DMS53 treated with DMSO at 0.1 percent for 48 hours (cell line): Measurements from ENCODE around the gene CD58.
"Not testable (repeated sequence)": the region's sequence is repeated elsewhere in the genome, so short reads cannot be mapped to it uniquely, and the experiment has no call there.

Experiments
- DNase-seq: peaks from one replicate; lab custom pipeline; 2025; ENCODE audit not compliant: unreplicated experiment; lab: John Stamatoyannopoulos, UW

Gene CD58, protein sequence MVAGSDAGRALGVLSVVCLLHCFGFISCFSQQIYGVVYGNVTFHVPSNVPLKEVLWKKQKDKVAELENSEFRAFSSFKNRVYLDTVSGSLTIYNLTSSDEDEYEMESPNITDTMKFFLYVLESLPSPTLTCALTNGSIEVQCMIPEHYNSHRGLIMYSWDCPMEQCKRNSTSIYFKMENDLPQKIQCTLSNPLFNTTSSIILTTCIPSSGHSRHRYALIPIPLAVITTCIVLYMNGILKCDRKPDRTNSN

DNA sequence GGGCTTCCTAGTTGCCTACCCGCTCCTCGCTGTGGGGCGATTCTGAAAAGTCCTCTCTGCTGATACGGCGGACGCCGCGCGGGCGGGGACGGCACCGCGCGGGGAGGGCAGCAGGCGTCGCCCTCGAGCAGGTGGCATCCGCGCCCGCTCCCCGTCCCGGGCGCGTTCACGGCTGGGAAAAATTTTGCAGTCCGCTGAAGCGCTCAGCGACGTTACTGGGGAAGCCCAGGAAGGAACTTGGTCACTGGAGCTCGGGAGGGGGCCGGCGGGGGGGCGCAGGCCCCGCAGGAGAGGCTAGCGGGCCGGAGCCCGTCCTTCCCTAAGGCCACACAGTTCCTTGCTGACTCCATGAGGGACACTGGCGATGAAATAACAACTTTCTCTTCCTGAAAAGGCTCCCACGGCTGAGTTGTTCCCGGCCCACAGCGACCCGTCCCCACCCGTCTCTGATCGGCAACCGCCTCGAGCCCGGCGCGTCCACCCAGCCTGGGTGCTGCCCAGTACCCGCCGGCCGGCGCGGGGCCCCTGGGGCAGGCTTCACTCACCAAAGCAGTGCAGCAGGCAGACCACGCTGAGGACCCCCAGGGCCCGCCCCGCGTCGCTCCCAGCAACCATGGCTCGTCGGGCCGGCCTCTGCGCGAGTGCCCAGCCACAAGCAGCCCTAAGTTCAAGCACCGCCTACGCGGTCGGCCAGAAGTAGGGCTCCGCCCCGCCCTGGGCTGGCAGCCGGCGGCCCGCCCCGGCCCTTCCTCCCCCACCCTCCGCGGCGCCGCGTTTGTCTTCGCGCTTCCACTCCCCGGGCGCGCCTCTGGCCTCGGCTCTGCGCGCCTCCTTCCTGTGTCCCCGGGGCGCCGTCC, at the start of gene CD58:
CD58 (minus strand) TSS at position 669 of the 857 bp plus-strand sequence; CDS start at position 615, 54 bp downstream.
- peak; percentile 35 for DNase-seq

DNA sequence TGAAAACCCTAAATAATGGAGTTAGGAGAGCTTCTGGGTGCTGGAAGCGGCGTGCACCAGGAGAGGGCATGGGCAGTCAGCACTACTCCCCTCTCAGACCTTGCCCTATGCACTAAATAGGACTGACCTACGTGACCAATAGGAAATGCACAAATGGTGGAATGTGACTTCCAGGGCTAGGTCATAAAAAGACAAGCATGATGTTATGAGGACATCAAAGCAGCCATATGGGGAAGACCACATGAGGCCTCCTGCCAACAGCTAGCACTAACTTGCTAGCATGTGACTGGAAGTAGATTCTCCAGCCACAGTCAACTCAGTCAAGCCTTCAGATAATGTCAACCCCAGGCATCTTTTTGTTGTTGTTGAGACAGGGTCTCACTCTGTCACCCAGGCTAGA, 49.6 kb upstream of the CD58 start:
- DNase-seq = not testable (repeated sequence)

DNA sequence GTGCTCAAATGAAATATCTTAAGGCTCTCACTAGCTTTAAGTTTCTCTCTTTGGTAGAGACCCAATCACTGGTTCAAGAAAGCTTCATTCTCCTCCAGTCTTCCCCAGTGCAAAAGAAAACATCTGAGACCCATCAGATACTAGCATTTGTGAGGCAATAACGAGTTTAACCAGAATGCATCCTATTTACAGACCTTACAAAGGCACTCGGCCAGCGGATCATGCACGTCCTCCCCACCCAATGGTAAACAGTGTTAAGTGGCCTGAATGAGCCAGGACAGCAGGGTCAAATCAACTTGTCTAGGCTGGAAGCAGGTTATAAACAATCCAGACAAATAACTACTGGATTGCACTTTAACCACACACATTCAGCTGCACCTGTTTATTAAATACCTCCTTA, 48.3 kb upstream of the CD58 start:
- peak; percentile 29 for DNase-seq

DNA sequence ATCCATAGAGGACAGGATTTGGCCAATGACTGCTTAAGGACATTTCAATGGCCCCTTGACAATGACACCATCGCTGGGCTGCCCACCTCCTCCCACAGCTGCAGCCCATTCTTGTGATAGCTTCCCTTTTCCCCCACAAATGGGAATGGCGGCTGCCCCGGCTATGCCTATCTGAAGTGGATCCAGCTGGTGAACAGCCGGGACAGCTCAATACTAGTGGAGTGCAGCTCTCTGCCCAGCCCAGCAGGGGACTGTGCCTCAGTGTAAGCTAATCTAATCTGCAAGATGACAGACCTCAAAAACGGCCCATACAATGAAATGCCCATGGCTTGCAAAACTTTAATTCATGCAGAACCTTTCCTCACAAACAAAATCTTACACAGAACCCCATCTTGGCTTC, 47.0 kb upstream of the CD58 start:
- DNase-seq = not testable (repeated sequence)

DNA sequence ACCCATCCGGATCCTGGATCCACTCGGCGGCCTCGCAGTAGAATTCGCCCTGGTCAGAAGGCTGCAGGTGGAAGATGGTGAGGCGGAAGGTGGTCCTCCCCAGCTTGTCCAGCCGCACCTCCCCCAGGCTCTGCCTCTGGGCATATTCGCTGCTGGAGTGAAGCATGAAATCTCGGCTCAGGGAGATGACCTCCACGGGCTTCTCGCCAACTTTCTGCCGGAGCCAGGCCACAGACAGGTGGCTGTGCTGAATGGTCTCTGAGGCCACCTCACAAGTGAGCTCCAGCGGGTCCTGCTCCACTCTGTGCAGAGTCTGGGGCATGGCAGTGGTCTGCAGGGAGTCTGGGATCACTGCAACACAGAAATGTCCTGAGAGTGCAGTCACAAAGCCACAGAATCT, 43.0 kb upstream of the CD58 start:
- DNase-seq = not testable (repeated sequence)

DNA sequence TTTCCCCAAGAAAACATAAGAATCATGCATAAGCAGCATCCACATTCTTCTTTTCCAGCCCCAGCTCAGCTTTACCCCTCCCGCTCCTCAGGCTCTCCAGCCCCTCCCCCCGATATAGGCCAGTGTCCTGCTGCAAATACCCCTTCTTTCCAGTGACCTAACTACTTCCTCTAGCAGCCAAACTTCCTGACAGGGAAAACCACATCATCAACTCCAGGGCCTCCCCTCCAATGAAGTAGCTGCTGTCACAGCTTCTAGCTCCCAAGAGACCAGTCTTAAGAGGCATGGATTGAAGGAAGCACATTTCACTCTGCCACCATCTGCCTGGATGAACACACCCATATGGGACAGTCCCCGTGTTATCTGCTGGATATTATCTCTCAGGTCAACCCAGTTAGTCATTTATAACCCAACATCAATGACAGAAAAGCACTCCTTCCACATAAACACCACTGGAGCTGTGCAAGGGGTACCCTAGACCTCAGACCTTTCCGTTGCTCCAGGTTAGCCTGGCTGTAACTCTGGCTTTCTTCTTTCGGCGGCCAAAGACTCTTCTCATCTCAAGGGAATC, 39.1 kb upstream of the CD58 start:
- DNase-seq = not testable (repeated sequence)

DNA sequence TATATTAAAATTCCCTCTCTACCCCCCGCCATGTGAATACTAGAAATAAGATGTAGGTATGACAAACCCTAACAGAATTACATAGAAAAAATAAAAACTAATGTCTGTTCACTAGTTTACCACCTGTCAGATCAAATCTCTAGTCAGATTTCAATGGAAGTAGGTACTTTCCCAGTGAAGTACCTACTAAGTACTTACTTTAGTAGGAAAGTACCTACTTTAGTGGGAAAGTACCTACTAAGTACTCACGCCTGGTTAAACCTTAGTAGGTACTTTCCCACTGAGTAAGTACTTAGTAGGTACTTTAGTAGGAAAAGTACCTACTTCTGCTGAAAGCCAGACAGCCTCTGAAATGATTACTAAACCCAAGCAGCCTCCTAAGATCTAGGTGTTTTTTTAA, 38.0 kb upstream of the CD58 start:
- DNase-seq = not testable (repeated sequence)

DNA sequence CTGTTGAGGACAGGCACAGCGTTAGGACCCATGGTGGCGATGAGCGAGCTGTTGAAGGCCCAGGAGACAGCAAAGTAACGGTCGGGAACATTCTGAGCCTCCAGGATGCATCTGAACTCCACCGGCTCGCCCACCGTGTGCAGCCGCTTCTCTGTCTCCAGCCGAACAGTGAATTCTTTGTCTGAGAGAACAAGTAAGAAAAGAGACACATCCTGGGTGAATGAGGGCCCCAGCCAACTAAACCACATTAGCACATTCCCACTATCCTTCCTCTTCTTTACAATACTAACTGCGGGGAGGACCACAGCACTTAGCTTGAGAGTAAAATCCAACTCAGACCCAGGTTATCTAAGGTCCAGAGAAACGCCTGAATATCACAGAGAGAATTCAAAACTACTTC, 37.3 kb upstream of the CD58 start:
- DNase-seq = not testable (repeated sequence)

DNA sequence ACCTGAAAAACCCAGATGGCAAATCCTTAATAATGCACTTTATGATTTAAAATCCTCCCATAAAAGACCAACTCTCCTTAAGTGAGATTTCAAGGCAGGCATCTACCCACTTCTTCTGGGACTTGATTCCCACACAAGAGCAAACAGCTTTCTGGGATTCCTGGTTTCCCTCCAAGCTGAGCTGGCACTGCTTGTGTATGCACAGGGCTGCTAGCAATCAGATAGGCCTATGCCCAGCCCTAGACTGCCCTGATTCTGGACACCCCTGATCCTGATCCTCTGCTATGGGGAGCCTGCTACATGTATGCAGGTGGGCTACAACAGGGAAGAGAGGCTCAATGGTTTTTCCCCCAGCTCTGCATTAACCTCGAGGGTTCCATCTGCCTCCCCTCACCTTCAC, 36.6 kb upstream of the CD58 start:
- DNase-seq = not testable (repeated sequence)

DNA sequence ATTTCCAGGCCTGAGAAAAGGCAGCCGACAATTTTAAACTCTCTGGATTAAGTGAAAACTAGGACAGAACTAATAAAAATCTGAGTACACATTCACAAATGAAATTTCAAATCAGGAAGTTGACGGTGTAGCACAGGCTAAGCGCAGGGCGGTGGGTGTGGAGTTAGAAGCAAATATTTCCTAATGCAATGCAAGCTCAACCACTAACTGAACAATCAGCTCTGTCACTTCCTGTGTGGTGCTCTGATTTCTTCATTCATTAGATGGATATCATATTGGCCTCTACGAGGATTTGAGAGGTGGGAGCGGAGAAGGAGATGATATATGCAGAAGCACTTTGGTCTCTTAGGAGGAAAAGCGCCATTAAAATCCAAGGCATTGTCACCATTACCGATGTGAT, 35.2 kb upstream of the CD58 start:
- DNase-seq = not testable (repeated sequence)

DNA sequence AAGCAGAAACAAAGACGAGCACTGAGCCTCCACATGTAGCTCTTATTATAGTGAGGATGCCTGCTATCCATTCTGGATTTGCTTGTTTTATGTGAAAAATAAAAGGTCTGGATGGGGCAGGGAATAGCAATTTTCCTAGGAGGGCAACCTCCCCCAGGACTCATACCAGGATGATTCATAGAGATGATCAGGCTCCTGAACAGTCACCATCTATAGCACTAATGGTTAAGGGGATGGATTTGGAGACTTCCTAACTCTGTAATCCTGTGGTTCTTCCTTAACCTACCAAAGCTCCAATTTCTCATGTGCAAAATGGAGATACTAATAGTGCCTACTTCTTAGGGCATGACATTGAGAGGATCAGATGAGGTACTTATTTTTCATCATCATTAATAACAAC, 34.5 kb upstream of the CD58 start:
- no peak for DNase-seq

DNA sequence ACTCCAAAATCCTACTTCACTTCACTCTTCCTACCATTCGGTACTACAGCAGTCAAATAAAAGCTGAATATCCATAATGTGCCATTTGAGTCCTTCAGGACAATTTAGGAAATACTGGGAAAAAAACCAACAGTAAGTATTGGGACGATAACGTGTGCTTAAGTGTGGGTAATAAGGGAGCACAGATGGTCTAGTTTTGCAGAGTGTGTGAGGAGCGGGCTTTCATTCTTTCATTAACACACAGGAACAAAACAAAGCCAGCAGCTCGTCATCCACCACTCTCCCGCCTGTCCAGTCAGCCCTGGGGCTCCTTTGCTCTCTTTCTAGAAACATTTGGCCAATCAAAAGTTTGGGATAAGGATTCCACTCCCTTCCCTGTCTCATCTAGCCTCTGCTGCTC, 33.6 kb upstream of the CD58 start:
- not testable (repeated sequence) for DNase-seq

DNA sequence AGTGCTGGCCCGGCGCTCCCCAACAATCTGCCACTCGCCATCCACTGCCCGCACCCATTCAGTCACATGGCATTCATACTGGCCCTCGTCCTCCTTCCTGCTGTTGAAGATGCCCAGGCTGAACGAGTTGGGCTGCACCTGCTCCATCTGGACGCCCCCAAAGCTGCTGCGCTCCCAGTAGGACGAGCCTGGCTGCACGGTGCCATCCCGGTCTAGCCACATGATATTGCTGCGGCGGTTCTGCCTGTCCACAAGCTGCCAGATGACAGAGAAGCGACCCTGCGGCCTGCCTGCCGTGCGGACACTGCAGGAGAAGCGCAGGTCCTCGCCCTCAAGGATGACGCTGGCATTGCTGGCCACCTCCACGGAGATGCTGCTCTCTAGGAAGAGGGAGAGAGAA, 32.8 kb upstream of the CD58 start:
- DNase-seq = not testable (repeated sequence)

DNA sequence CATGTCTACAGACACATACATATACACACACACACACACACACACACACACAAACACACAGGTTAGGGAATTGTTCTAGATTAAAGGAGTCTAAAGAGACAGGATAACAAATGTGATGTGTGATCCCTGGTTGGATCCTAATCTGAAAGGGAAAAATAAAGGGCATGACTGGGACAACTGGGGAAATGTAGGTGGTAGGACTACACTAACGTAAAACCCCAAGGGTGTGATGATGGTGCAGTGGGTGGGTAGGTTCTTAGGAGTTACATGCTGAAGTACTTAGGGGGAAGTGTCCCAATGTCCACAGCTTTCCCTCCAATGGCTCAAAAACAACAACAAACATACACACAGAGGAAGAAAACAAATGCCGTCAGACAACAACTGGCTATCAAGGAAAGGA, 28.5 kb upstream of the CD58 start:
- DNase-seq = not testable (repeated sequence)

DNA sequence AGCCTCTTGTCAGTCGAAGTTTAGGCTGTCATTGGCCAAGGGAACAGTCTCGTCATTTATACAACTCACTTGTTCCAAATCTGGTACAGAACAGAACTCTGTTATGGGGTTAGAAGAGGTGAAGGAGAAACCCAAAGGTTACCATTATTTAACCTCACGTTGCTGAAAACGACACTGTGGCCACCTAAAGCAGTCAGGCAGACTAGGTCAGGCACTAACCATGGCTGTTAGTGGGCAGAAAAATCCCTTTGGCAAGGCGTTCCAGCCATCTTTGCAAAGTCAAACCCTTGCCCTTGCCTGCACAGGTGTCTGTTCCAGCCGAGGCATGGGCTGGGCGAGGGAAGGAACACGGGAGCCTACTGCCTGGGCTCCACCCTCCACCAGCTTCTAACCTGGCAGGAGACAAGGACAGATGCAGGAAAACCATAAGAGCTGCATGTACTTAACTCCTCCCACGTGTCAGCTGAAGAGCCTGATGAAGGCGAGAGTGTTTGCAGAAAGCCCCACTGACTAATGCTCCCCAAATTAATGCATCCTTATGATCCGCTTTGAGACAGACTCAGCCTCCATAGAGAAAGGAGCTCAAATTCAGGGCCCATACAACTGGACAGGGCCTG, 27.7 kb upstream of the CD58 start:
- not testable (repeated sequence) for DNase-seq

DNA sequence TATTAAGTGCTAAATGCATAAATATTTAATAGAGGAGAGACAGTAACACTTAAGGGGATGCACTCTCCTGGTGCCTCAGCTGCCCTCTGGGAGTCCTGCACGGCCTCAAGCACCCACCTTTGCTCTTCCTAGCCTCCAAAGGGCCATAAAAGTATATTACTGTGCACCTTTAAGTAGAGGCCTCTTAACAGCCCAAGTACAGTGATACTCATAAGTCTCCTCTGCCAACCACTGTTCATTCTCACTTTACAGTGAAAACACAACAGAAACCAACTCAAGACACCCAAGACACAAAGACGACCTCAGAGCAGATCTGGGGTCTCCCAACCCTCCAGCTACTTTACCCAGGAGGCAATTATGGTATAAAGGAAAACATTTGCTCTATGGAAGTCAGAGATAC, 26.6 kb upstream of the CD58 start:
- not testable (repeated sequence) for DNase-seq

DNA sequence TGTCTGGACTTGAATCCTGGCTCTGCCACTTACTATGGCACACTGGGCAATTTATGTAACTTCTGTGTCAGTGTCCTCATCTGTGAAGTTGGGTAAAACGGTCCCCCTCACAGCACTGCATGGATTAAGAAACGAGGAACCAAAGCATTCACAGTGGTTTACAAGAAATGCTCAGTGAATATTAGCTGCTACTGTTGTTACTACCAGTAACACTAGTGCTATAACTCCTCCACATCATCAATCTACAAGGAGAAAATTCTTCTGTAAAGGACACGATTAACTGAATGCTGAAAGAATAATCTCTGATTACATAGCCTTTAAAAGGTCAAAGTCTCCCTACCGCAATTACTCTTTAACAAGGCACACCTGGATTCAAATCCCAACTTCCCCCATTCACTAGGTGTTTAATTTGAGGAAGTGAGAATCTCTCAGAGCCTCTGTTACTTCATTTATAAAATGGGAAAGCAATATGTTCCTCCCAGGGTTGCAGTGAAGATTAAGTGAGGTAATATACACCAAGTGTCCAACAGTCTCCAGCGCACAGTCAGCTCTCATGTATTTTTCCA, 26.0 kb upstream of the CD58 start:
- not testable (repeated sequence) for DNase-seq

DNA sequence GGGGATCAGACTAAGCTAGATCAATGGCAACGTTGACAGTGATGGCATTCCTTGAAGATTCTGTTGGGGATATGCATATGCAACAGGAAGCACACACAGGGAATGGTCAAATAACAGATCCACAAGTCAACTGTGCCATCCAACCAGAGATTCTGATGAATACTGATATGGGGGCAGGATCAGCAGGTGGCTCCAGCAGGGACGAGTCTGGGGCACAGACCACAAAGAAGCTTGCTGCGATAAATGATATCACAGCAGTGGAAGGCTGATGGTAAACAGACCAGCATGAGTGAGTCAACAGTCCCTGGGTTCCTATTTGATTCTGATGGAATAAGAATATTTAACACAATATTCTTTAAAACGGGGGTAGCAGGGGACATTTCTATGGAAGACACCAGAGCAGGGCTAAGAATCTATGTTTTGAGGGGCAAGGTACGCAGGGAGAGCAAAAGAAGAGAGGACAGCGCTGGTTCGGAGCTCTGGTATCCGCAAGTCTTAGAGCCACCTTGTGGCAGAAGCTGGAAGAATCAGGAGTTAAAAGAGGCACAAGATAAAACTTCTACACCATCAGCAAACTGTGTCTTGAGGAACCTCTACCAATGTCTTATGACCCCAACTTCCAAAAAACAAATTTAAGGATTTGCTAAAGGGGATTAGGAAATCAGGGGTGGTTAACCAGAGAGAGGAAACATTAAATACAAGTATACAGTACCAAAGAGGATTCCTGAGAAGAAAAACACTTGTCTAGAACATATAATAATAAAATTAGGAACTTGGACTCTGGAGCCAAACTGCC, 25.3 kb upstream of the CD58 start:
- not testable (repeated sequence) for DNase-seq

DNA sequence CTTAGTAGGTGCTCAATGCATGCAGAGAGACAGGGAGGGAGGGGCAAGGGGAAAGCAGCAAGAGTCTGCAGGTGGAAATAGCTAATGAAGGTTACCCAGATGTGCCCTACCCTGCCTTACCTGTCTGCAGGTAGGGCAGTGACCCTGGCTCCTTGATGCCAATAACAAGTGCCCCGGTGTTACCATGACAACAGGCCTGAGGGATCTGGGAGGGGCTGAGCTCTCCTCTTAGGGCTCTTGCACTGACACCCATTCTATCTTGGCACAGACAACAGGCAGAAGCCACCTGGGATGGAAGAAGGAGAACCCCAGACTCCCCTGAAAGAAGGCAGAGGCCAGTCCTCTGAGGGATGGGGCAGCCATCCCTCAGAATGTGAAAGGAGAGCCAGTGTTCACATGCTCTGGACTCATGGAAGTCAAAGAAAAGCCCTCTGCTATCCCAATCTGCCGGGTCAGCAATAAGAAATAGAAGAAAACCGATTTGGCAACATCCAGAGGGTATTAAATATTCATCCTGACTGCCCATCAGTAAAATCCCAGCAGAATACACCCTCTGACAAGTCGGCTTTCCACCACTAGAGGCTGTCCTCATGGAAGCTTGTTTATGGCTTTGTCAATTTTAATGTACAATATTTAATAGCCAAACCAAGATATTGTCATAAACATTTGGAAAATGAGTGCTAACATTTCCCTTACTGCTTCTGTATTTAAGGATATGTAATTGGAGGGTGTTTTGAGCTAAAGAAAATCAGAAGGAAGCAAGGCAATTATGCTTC, 24.4 kb upstream of the CD58 start:
- not testable (repeated sequence) for DNase-seq

DNA sequence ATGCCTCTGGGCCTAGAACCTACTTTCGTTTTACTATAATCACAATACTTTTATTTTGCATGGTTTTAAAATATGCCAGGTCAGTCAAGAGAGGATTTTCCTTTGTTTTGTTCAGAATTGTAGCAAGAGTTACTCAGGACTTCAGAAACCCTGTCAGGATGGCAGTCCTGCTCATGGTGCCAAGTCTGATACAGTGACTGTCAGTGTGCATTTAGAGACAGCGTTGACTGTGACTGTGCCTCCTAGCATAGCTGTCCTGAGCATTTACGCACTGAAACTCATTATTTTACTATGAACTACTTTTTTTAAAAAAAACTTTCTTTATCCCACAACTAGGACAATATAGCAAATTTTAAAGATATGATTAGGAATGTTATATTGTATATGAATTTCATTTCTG, 23.2 kb upstream of the CD58 start:
- not testable (repeated sequence) for DNase-seq
